IMR-90 (cell line): ENCODE data around the gene MYPOP. TPM values are rescaled to one million over a fixed set of nuclear protein-coding genes. Genes with fewer than 3 reads are reported as not detected.

Source experiments
- ATAC-seq: fragments of 200-7000 bp; cut with Tn5 transposase; 2 replicates; pipeline ENCODE4 v1.9.1; 2020; ENCODE audit warnings: low read depth, mild to moderate bottlenecking, moderate library complexity
- BruUV-seq: library from RNA; stranded (reverse); fragments of 400-500 nt; replicated peaks from 2 replicates; lab custom pipeline; 2021; lab: Mats Ljungman, UMichigan
- CTCF ChIA-PET: fragments of 300-600 bp; formaldehyde crosslinking; extraction: SDS; loops from one replicate; lab custom pipeline; 2021; ENCODE audit warnings: antibody characterized with exemption; lab: Yijun Ruan, JAX
- POLR2A ChIA-PET: fragments of 300-600 bp; sonication (Branson Sonifier 250); formaldehyde crosslinking; loops from one replicate; lab custom pipeline; 2022; ENCODE audit warnings: antibody characterized with exemption; ENCODE audit not compliant: unreplicated experiment; lab: Charles Lee
- DNase-seq: peaks from one replicate; pipeline ENCODE4 v3.0.0; 2013
- H2AFZ ChIP-seq: replicated peaks from 2 replicates; pipeline ENCODE3; 2013; ENCODE audit warnings: low read length, mild to moderate bottlenecking; ENCODE audit not compliant: poor library complexity
- H2AK5ac ChIP-seq: 2 replicates; pipeline ENCODE4 v1.6.1; 2013; ENCODE audit warnings: low read depth, low read length, inconsistent platforms
- H2AK9ac ChIP-seq: replicated peaks from 2 replicates; pipeline ENCODE3; 2013; ENCODE audit warnings: mild to moderate bottlenecking, low read depth, low read length, moderate library complexity; ENCODE audit not compliant: poor library complexity
- H2BK120ac ChIP-seq: 2 replicates; pipeline ENCODE4 v1.6.1; 2013; ENCODE audit warnings: low read depth, low read length, inconsistent platforms
- H2BK15ac ChIP-seq: 3 replicates; pipeline ENCODE4 v1.6.1; 2013; ENCODE audit warnings: low read depth, low read length, inconsistent platforms
- H2BK20ac ChIP-seq: 2 replicates; pipeline ENCODE4 v1.6.1; 2013; ENCODE audit warnings: low read depth, mild to moderate bottlenecking, inconsistent platforms, low read length, moderate library complexity
- H2BK5ac ChIP-seq: 2 replicates; pipeline ENCODE4 v1.6.1; 2013; ENCODE audit warnings: mild to moderate bottlenecking, low read depth, low read length, inconsistent platforms; ENCODE audit not compliant: poor library complexity, severe bottlenecking
- H3K14ac ChIP-seq: replicated peaks from 2 replicates; pipeline ENCODE4 v1.6.1; 2013; ENCODE audit warnings: low read depth, low read length, inconsistent platforms
- H3K18ac ChIP-seq: 2 replicates; pipeline ENCODE4 v1.6.1; 2013; ENCODE audit warnings: low read depth, low read length, control low read depth
- H3K23ac ChIP-seq: 2 replicates; pipeline ENCODE4 v1.6.1; 2013; ENCODE audit warnings: low read depth, low read length, inconsistent platforms
- H3K27ac ChIP-seq: 2 replicates; pipeline ENCODE4 v1.5.1; 2013; ENCODE audit warnings: mild to moderate bottlenecking, control low read depth, low read length; ENCODE audit not compliant: insufficient read depth
- H3K27me3 ChIP-seq: 2 replicates; pipeline ENCODE4 v1.6.1; 2013; ENCODE audit warnings: low read length; ENCODE audit not compliant: control insufficient read depth, insufficient read depth
- H3K36me3 ChIP-seq: 2 replicates; pipeline ENCODE4 v1.6.1; 2013; ENCODE audit warnings: low read length, mixed read lengths; ENCODE audit not compliant: control insufficient read depth, insufficient read depth
- H3K4ac ChIP-seq: 2 replicates; pipeline ENCODE4 v1.6.1; 2013; ENCODE audit warnings: low read depth, low read length, inconsistent platforms
- H3K4me1 ChIP-seq: 2 replicates; pipeline ENCODE4 v1.6.1; 2013; ENCODE audit warnings: low read length, mixed read lengths; ENCODE audit not compliant: control insufficient read depth, insufficient read depth
- H3K4me2 ChIP-seq: 2 replicates; pipeline ENCODE4 v1.6.1; 2013; ENCODE audit warnings: low read depth, mild to moderate bottlenecking, control low read depth, low read length, moderate library complexity
- H3K4me3 ChIP-seq: 2 replicates; pipeline ENCODE4 v1.5.1; 2013; ENCODE audit warnings: low read depth, mild to moderate bottlenecking, control low read depth, low read length, moderate library complexity; ENCODE audit not compliant: insufficient read depth
- H3K56ac ChIP-seq: 2 replicates; pipeline ENCODE4 v1.6.1; 2013; ENCODE audit warnings: low read length, inconsistent platforms; ENCODE audit not compliant: insufficient read depth; ENCODE audit errors: extremely low read depth
- H3K79me1 ChIP-seq, 2 experiments: 2 replicates each; pipeline ENCODE4 v1.6.1; 2013; ENCODE audit warnings: low read length in 2 of 2, inconsistent platforms in 1 of 2, low read depth in 1 of 2
- H3K9ac ChIP-seq: 2 replicates; pipeline ENCODE4 v1.6.1; 2013; ENCODE audit warnings: low read depth, low read length, control low read depth
- H3K9me1 ChIP-seq: 2 replicates; pipeline ENCODE4 v1.6.1; 2013; ENCODE audit warnings: low read length, inconsistent platforms; ENCODE audit not compliant: insufficient read depth
- H3K9me3 ChIP-seq: 2 replicates; pipeline ENCODE4 v1.6.1; 2013; ENCODE audit warnings: low read length; ENCODE audit not compliant: control insufficient read depth, insufficient read depth
- H4K20me1 ChIP-seq: 2 replicates; pipeline ENCODE4 v1.6.1; 2013; ENCODE audit warnings: low read length, inconsistent platforms; ENCODE audit not compliant: insufficient read depth
- H4K5ac ChIP-seq: 2 replicates; pipeline ENCODE4 v1.6.1; 2013; ENCODE audit warnings: mild to moderate bottlenecking, low read depth, low read length, control low read depth
- H4K8ac ChIP-seq, 2 experiments: 2 replicates each; pipeline ENCODE4 v1.6.1; 2013; ENCODE audit warnings: low read depth in 2 of 2, low read length in 2 of 2, control low read depth in 1 of 2, inconsistent platforms in 1 of 2
- H4K91ac ChIP-seq: 2 replicates; pipeline ENCODE4 v1.6.1; 2013; ENCODE audit warnings: low read depth, low read length, inconsistent platforms; ENCODE audit not compliant: insufficient read depth
- BHLHE40 ChIP-seq: fragments of 150-350 bp; IDR thresholded peaks from 2 replicates; pipeline ENCODE4 v1.6.1; 2016; ENCODE audit warnings: mild to moderate bottlenecking, low read depth, low read length
- CEBPB ChIP-seq: IDR thresholded peaks from 2 replicates; pipeline ENCODE4 v1.6.1; 2012; ENCODE audit warnings: low read depth, low read length, improper control_type of control experiment
- CHD1 ChIP-seq: IDR thresholded peaks from 2 replicates; pipeline ENCODE4 v1.6.1; 2012; ENCODE audit warnings: low read depth, low read length, improper control_type of control experiment
- CTCF ChIP-seq: conservative IDR thresholded peaks from 2 replicates; pipeline ENCODE4 v1.5.1; 2012; ENCODE audit warnings: mild to moderate bottlenecking, low read depth, low read length, improper control_type of control experiment
- FOS ChIP-seq: fragments of 150-350 bp; IDR thresholded peaks from 2 replicates; pipeline ENCODE4 v1.6.1; 2016; ENCODE audit warnings: low read depth, low read length
- MAZ ChIP-seq: IDR thresholded peaks from 2 replicates; pipeline ENCODE4 v1.6.1; 2012; ENCODE audit warnings: low read depth, mild to moderate bottlenecking, low read length, improper control_type of control experiment, moderate library complexity, borderline replicate concordance
- MXI1 ChIP-seq: IDR thresholded peaks from 2 replicates; pipeline ENCODE4 v1.6.1; 2012; ENCODE audit warnings: low read depth, mild to moderate bottlenecking, low read length, moderate library complexity, borderline replicate concordance
- POLR2A ChIP-seq: IDR thresholded peaks from 2 replicates; pipeline ENCODE4 v1.6.1; 2012; ENCODE audit warnings: mild to moderate bottlenecking, low read depth, low read length
- RAD21 ChIP-seq: IDR thresholded peaks from 2 replicates; pipeline ENCODE4 v1.6.1; 2012; ENCODE audit warnings: low read length, improper control_type of control experiment
- RCOR1 ChIP-seq: IDR thresholded peaks from 2 replicates; pipeline ENCODE4 v1.6.1; 2012; ENCODE audit warnings: mild to moderate bottlenecking, low read length, improper control_type of control experiment; ENCODE audit not compliant: insufficient replicate concordance
- RFX5 ChIP-seq: IDR thresholded peaks from 2 replicates; pipeline ENCODE4 v1.8.0; 2012; ENCODE audit warnings: low read depth, mild to moderate bottlenecking, low read length, moderate library complexity
- WGBS, 2 experiments: methylation state at CpG; one replicate each; pipeline versions ENCODE4 v1.1.5 to v1.1.7; 2013; ENCODE audit warnings: missing lambda C conversion rate in 2 of 2; ENCODE audit not compliant: insufficient read length in 1 of 2; ENCODE audit errors: extremely low coverage in 2 of 2; 5-methylcytosine and 5-hydroxymethylcytosine counted together
- dilution Hi-C: fragments of 300-500 bp; cut with HindIII; formaldehyde crosslinking; loops from one replicate; pipeline ENCODE4 v1.14.3; 2018; ENCODE audit warnings: low sequenced_read_pairs; ENCODE audit not compliant: unreplicated experiment
- in situ Hi-C: fragments of 300-500 bp; cut with MboI; formaldehyde crosslinking; loops from 3 replicates; pipeline ENCODE4 v1.14.3; 2019; ENCODE audit warnings: low sequenced_read_pairs, inconsistent platforms, mixed read lengths
- intact Hi-C: fragments of 100-400 bp; cut with micrococcal nuclease; formaldehyde crosslinking; loops from 2 replicates; pipeline ENCODE4 v1.10.0; 2022
- polyA plus RNA-seq, 3 experiments: library from polyadenylated mRNA; depleted of rRNA; stranded (reverse); fragments of >200 nt; gene quantifications; 2 replicates each; pipeline ENCODE4 v1.2.3, GENCODE V29; 2012; ENCODE audit warnings: low replicate concordance in 1 of 3
- total RNA-seq: library from RNA; depleted of rRNA; stranded (reverse); fragments of >200 nt; gene quantifications from 2 replicates; pipeline ENCODE4 v1.2.3, GENCODE V29; 2012
- TF ChIP-seq, protein P1 (sequence below): fragments of 150-350 bp; IDR thresholded peaks from 2 replicates; pipeline ENCODE4 v1.6.1; 2017; ENCODE audit warnings: mild to moderate bottlenecking, antibody characterized with exemption, low read length, low read depth

MYPOP gene
- total and polyA plus RNA-seq, 2 of the 4 experiments (the other 2 are of a cell fraction): 0.36 to 2.8 TPM

DNA sequence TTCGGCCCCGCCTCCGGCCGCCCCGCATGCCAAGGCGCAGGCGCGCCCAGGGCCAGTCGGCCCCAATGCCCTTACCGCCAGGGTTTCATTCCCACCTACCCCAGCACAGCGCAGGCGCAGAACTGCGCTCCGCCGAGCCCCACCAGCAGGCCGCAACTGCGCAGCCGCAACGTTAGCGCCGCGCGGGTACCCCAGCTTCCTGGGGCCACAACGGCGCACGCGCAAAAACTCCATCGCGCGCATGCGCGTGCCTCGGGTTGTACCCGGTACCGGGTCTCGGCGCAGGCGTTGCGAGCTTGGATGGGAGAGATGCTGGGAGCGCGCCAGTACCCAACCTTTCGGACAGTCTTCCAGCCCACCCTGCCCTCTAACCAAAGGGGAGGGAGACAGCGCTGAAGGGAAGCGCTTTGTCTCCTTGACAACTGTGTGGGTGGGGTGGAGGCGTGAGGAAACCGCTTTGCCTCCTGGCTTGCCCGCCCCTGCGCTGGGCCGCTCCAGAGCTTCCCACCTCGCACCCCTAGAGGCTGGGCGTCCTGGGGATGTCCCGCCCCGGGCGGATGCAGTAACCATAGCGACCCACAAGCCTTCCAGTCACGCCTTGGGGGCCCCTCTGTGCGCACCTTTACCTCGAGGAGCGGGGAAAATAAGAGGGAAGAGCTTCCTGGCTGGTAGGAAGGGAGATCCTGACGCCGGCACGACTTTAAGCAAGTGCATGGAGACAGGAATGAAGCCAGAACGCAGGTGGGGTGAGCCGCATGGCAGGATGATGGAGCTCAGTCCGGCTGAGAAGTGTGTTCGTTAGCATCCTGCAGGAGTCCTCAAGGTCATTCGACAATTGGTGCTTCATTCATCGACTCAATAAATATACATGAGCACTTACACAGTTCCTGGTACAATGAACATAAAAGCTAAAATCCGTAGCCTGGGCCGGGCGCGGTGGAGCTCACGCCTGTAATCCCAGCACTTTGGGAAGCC is 525 bp upstream of the MYPOP start:
- Histone ChIP-seq H2BK15ac (no peak overlapping the region), H3K23ac (peak overlapping the region; percentile 70; the same call in 1 of the 2 replicates), H4K20me1 (0 out of 2 replicates have a peak, but pooled peaks cover 9% of the 10 kb centered on the region), H2AFZ (peak overlapping the region; percentile 99), H2AK9ac (peak overlapping the region; percentile 85), H3K27me3 (no peaks in the 10 kb centered on the region), H3K14ac (peak overlapping the region; percentile 65; the same call in 1 of the 2 replicates), H4K5ac (peak overlapping the region; percentile 66), H3K4me1 (0 out of 2 replicates have a peak, but pooled peaks cover 4% of the 10 kb centered on the region), H3K18ac (no peak overlapping the region), H3K36me3 (peaks cover 14% of the 10 kb centered on the region), H3K4ac (peak overlapping the region; percentile 91), H3K4me3 (peak overlapping the region; percentile 56), H2BK20ac (no peak overlapping the region; the same call in 1 of the 2 replicates), H3K4me2 (peak overlapping the region; percentile 77), H3K56ac (no peak overlapping the region; the same call in 1 of the 2 replicates), H3K9me3 (no peaks in the 10 kb centered on the region), H3K27ac (peak overlapping the region; percentile 68), H4K91ac (peak overlapping the region; percentile 86), H3K9ac (peak overlapping the region; percentile 75), H3K9me1 (peaks cover 7% of the 10 kb centered on the region; the same call in 1 of the 2 replicates), H4K8ac (peak overlapping the region; percentile 69 to 95), H2BK5ac (peak overlapping the region; percentile 52), H2BK120ac (peak overlapping the region; percentile 21; the same call in 1 of the 2 replicates), H2AK5ac (0 out of 2 replicates have a peak overlapping the region, but pooled peaks have one; percentile 7), H3K79me1 (peaks cover 9 to 21% of the 10 kb centered on the region in 2 experiments)
- CTCF ChIA-PET: interaction anchor here (0.6 kb wide), 1 partner anchor 1837 kb away, joined by 3 read pairs; no protein-coding TSS in a partner anchor
- BruUV-seq: no TSS peak
- dilution Hi-C loops: no loop called here
- WGBS, 2 experiments: 9% methylated on average over 20 of the region's 73 CpGs; no CpG with 5 or more reads in 1 of the 2 experiments
- ATAC-seq (peak; percentile 93), DNase-seq (peak; percentile 96)
- intact Hi-C loops: no loop called here
- POLR2A ChIA-PET: no interaction called here
- in situ Hi-C loops: no loop called here
- TF ChIP-seq MXI1: no peak
- TF ChIP-seq RCOR1: peak; percentile 44
- peak; percentile 86 for TF ChIP-seq MAZ
- TF ChIP-seq, protein P1, sequence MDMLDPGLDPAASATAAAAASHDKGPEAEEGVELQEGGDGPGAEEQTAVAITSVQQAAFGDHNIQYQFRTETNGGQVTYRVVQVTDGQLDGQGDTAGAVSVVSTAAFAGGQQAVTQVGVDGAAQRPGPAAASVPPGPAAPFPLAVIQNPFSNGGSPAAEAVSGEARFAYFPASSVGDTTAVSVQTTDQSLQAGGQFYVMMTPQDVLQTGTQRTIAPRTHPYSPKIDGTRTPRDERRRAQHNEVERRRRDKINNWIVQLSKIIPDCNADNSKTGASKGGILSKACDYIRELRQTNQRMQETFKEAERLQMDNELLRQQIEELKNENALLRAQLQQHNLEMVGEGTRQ: no peak
- TF ChIP-seq CEBPB: no peak
- TF ChIP-seq CTCF: peak; percentile 2; the same call in 1 of the 2 replicates
- TF ChIP-seq RFX5: no peak
- no peak for TF ChIP-seq POLR2A
- no peak for TF ChIP-seq FOS
- TF ChIP-seq BHLHE40: no peak
- TF ChIP-seq RAD21: no peak
- no peak for TF ChIP-seq CHD1
